RWPE1 (cell line): Measurements from ENCODE around the gene ARID1A.
A peak's percentile ranks its signal among the peaks of the same experiment; 100 is the strongest.

Source experiments
- CTCF ChIA-PET: fragments of 350-600 bp; sonication (Branson Sonifier 250); formaldehyde crosslinking; extraction: SDS; loops from one replicate; lab custom pipeline; 2021; lab: Yijun Ruan, JAX
- POLR2A ChIA-PET: fragments of 400-600 bp; formaldehyde crosslinking; extraction: SDS; loops from one replicate; lab custom pipeline; 2020; ENCODE audit warnings: antibody characterized with exemption; ENCODE audit not compliant: low non-redundant PET; lab: Yijun Ruan, JAX
- DNase-seq: peaks from one replicate; pipeline ENCODE4 v3.0.0; 2012; ENCODE audit warnings: low spot score
- H3K27ac ChIP-seq: fragments of 450-650 bp; 2 replicates; pipeline ENCODE4 v1.5.1; 2017
- TF ChIP-seq, protein P1 (sequence below): fragments of 450-650 bp; conservative IDR thresholded peaks from 2 replicates; pipeline ENCODE4 v1.5.1; 2017; ENCODE audit warnings: low read depth, mild to moderate bottlenecking

ARID1A gene

DNA sequence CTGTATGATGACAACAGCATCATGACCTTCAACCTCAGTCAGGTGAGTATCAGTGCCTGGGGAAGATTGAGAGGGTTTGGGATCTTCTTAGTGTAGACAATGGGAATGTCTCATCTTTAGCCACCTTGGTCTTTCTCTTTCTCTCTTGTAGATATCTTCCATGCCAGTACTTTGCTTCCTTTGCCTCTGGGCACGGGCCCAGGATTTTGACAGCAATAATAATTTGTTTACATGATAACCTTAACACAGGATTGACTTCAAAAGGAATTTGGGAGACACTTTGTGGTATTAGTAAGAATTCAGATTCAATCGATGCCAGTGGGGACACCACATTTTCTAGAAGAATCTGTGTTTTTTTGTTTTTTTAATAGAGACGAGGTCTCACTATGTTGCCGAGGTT is 79.9 kb downstream of the ARID1A start:
- TF ChIP-seq, protein P1, sequence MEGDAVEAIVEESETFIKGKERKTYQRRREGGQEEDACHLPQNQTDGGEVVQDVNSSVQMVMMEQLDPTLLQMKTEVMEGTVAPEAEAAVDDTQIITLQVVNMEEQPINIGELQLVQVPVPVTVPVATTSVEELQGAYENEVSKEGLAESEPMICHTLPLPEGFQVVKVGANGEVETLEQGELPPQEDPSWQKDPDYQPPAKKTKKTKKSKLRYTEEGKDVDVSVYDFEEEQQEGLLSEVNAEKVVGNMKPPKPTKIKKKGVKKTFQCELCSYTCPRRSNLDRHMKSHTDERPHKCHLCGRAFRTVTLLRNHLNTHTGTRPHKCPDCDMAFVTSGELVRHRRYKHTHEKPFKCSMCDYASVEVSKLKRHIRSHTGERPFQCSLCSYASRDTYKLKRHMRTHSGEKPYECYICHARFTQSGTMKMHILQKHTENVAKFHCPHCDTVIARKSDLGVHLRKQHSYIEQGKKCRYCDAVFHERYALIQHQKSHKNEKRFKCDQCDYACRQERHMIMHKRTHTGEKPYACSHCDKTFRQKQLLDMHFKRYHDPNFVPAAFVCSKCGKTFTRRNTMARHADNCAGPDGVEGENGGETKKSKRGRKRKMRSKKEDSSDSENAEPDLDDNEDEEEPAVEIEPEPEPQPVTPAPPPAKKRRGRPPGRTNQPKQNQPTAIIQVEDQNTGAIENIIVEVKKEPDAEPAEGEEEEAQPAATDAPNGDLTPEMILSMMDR: no peak
- no peak overlapping the region for H3K27ac ChIP-seq
- ChIA-PET CTCF (no interaction called here), POLR2A (no interaction called here)
- DNase-seq: no peak

DNA sequence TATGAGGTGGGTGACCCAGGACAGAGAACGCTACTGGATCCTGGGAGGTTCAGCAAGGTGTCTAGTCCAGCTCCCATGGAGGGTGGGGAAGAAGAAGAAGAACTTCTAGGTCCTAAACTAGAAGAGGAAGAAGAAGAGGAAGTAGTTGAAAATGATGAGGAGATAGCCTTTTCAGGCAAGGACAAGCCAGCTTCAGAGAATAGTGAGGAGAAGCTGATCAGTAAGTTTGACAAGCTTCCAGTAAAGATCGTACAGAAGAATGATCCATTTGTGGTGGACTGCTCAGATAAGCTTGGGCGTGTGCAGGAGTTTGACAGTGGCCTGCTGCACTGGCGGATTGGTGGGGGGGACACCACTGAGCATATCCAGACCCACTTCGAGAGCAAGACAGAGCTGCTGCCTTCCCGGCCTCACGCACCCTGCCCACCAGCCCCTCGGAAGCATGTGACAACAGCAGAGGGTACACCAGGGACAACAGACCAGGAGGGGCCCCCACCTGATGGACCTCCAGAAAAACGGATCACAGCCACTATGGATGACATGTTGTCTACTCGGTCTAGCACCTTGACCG is 83.4 kb downstream of the ARID1A start:
- TF ChIP-seq, protein P1: no peak
- POLR2A ChIA-PET: interaction anchor here (1.0 kb wide), 1 partner anchor 9 kb away, joined by 4 read pairs; the partner anchor contains the start of gene PIGV

GRCh38 chr1:26780344-26780957 is 84.6 kb downstream of the ARID1A start:
- ChIA-PET POLR2A (interaction anchor here (0.6 kb wide), 1 partner anchor 12 kb away, joined by 6 read pairs; no protein-coding TSS in a partner anchor), CTCF (no interaction called here)
- no peak for DNase-seq
- peak overlapping the region; percentile 16; the same call in 1 of the 2 replicates for H3K27ac ChIP-seq
- TF ChIP-seq, protein P1: no peak

More for the DNA sequence above, 83.4 kb downstream of the ARID1A start:
- no peak for DNase-seq
- CTCF ChIA-PET: interaction anchor here (0.6 to 1.3 kb wide), 4 partner anchors 27 to 928 kb away, joined by 3 read pairs; no protein-coding TSS in a partner anchor
- H3K27ac ChIP-seq: no peak overlapping the region

GRCh38 chr1:26781206-26781825 is 85.5 kb downstream of the ARID1A start:
- TF ChIP-seq, protein P1: no peak
- no peak for DNase-seq
- H3K27ac ChIP-seq: no peak overlapping the region
- ChIA-PET CTCF (interaction anchor here (0.6 to 0.7 kb wide), 3 partner anchors 184 to 252 kb away, joined by 3 to 4 read pairs (median 4); no protein-coding TSS in a partner anchor), POLR2A (interaction anchor here (0.6 kb wide), 1 partner anchor 13 kb away, joined by 6 read pairs; no protein-coding TSS in a partner anchor)

- H3K27ac ChIP-seq: no peak overlapping the region
- TF ChIP-seq, protein P1: no peak
- no peak for DNase-seq
- POLR2A ChIA-PET: no interaction called here
- CTCF ChIA-PET: no interaction called here
These were observed 86.9 kb downstream of the ARID1A start for GRCh38 chr1:26782521-26783212.

- ChIA-PET POLR2A (interaction anchor here (1.2 kb wide), 1 partner anchor 85 kb away, joined by 4 read pairs; no protein-coding TSS in a partner anchor), CTCF (interaction anchor here (0.8 kb wide), 1 partner anchor 37 kb away, joined by 3 read pairs; no protein-coding TSS in a partner anchor)
- TF ChIP-seq, protein P1: no peak
- no peak for DNase-seq
- H3K27ac ChIP-seq: peak overlapping the region; percentile 53
These were observed 87.8 kb downstream of the ARID1A start for GRCh38 chr1:26783646-26784022.
